H1 (cell line): ENCODE data around the gene RTN4RL2. TPM values are rescaled to one million over a fixed set of nuclear protein-coding genes. Genes with fewer than 3 reads are reported as not detected.

Source experiments
- CTCF ChIA-PET: fragments of 300-600 bp; sonication (Branson Sonifier 250); formaldehyde crosslinking; loops from one replicate; lab custom pipeline; 2021; ENCODE audit not compliant: partially characterized antibody; lab: Charles Lee
- POLR2A ChIA-PET: fragments of 300-600 bp; sonication (Branson Sonifier 250); formaldehyde crosslinking; loops from one replicate; lab custom pipeline; 2021; ENCODE audit warnings: inconsistent platforms; ENCODE audit not compliant: partially characterized antibody; lab: Charles Lee
- DNase-seq, 2 experiments: peaks; one replicate each; pipeline versions ENCODE4 v3.0.0 to v3.0.0-alpha.2; 2010 to 2022; ENCODE audit warnings: low spot score in 2 of 2, low read depth in 1 of 2, mixed read lengths in 1 of 2
- FAIRE-seq: peaks from 2 replicates; lab custom pipeline; 2011; peaks lifted over from hg19 to GRCh38; lab: Jason Lieb, UNC
- H2AFZ ChIP-seq: 2 replicates; pipeline ENCODE4 v1.8.1; 2012; ENCODE audit warnings: low read length, inconsistent platforms
- H2AK5ac ChIP-seq: 2 replicates; pipeline ENCODE4 v1.6.1; 2013; ENCODE audit warnings: low read depth, low read length
- H2BK120ac ChIP-seq: replicated peaks from 2 replicates; pipeline ENCODE3; 2013; ENCODE audit warnings: low read depth, low read length, inconsistent platforms
- H2BK12ac ChIP-seq: 2 replicates; pipeline ENCODE4 v1.6.1; 2013; ENCODE audit warnings: low read depth, low read length
- H2BK15ac ChIP-seq: 2 replicates; pipeline ENCODE4 v1.6.1; 2013; ENCODE audit warnings: low read length
- H2BK20ac ChIP-seq: 2 replicates; pipeline ENCODE4 v1.6.1; 2013; ENCODE audit warnings: low read length
- H2BK5ac ChIP-seq: 2 replicates; pipeline ENCODE4 v1.6.1; 2013; ENCODE audit warnings: low read depth, low read length
- H3K14ac ChIP-seq: 2 replicates; pipeline ENCODE4 v1.6.1; 2013; ENCODE audit warnings: inconsistent platforms; ENCODE audit not compliant: insufficient read length
- H3K18ac ChIP-seq: 2 replicates; pipeline ENCODE4 v1.6.1; 2013; ENCODE audit warnings: low read length; ENCODE audit errors: extremely low read depth
- H3K23ac ChIP-seq: 2 replicates; pipeline ENCODE4 v1.6.1; 2013; ENCODE audit warnings: inconsistent platforms; ENCODE audit not compliant: insufficient read length
- H3K23me2 ChIP-seq: 2 replicates; pipeline ENCODE4 v1.6.1; 2013; ENCODE audit warnings: low read depth, low read length
- H3K27ac ChIP-seq: 2 replicates; pipeline ENCODE4 v1.6.1; 2011; ENCODE audit warnings: low read depth, low read length, inconsistent platforms
- H3K27me3 ChIP-seq, 4 experiments: replicated peaks in 1 of 4; 1 replicate in 1 of 4; 2 replicates in 3 of 4; pipeline versions ENCODE4 v1.6.1 to v1.8.1; 2011 to 2013; ENCODE audit warnings: low read length in 3 of 4, mild to moderate bottlenecking in 3 of 4, inconsistent platforms in 2 of 4, mixed read lengths in 2 of 4, moderate library complexity in 1 of 4; ENCODE audit not compliant: control insufficient read depth in 3 of 4, insufficient read depth in 3 of 4; ENCODE audit errors: extremely low read depth in 1 of 4
- H3K36me3 ChIP-seq, 4 experiments: 2 replicates each; pipeline versions ENCODE4 v1.6.1 to v1.8.1; 2011 to 2013; ENCODE audit warnings: mild to moderate bottlenecking in 4 of 4, low read length in 3 of 4, moderate library complexity in 2 of 4, control low read depth in 1 of 4, inconsistent platforms in 1 of 4; ENCODE audit not compliant: insufficient read depth in 4 of 4, control insufficient read depth in 2 of 4
- H3K4ac ChIP-seq: replicated peaks from 2 replicates; pipeline ENCODE3; 2013; ENCODE audit warnings: low read length, low read depth, mixed read lengths, inconsistent platforms; ENCODE audit not compliant: insufficient read length
- H3K4me1 ChIP-seq, 4 experiments: replicated peaks in 1 of 4; 1 replicate in 1 of 4; 2 replicates in 3 of 4; pipeline versions ENCODE4 v1.6.1 to v1.8.1; 2011 to 2013; ENCODE audit warnings: low read length in 3 of 4, inconsistent platforms in 2 of 4, mixed read lengths in 1 of 4; ENCODE audit not compliant: insufficient read depth in 4 of 4, control insufficient read depth in 3 of 4
- H3K4me2 ChIP-seq, 2 experiments: 2 replicates each; pipeline versions ENCODE4 v1.6.1 to v1.8.1; 2011 to 2013; ENCODE audit warnings: low read depth in 2 of 2, low read length in 2 of 2, control low read depth in 1 of 2, inconsistent platforms in 1 of 2, mild to moderate bottlenecking in 1 of 2; ENCODE audit not compliant: insufficient read depth in 1 of 2
- H3K4me3 ChIP-seq, 4 experiments: fragments of 200-600, 300-600 bp in 1 of 4; sonication (generic), shearing (Covaris generic), sonication (Bioruptor Twin) in 1 of 4; 2 replicates each; pipeline versions ENCODE4 v1.5.1 to v1.8.1; 2011 to 2016; ENCODE audit warnings: low read length in 4 of 4, low read depth in 3 of 4, control low read depth in 2 of 4, inconsistent platforms in 2 of 4, mild to moderate bottlenecking in 2 of 4, mixed read lengths in 1 of 4, moderate library complexity in 1 of 4; ENCODE audit not compliant: insufficient read depth in 2 of 4; ENCODE audit errors: extremely low read depth in 1 of 4
- H3K56ac ChIP-seq: replicated peaks from 2 replicates; pipeline ENCODE3; 2013; ENCODE audit warnings: low read depth, mild to moderate bottlenecking, mixed read lengths, low read length, inconsistent platforms; ENCODE audit not compliant: insufficient read length
- H3K79me1 ChIP-seq: 2 replicates; pipeline ENCODE4 v1.6.1; 2013; ENCODE audit warnings: low read depth, low read length, control low read depth
- H3K79me2 ChIP-seq, 2 experiments: 2 replicates each; pipeline versions ENCODE4 v1.6.1 to v1.8.1; 2012 to 2013; ENCODE audit warnings: low read length in 2 of 2, mild to moderate bottlenecking in 2 of 2, inconsistent platforms in 1 of 2; ENCODE audit not compliant: insufficient read depth in 2 of 2, control insufficient read depth in 1 of 2
- H3K9ac ChIP-seq, 4 experiments: replicated peaks in 1 of 4; 1 replicate in 1 of 4; 2 replicates in 3 of 4; pipeline versions ENCODE4 v1.6.1 to v1.8.1; 2011 to 2013; ENCODE audit warnings: low read depth in 3 of 4, low read length in 3 of 4, control low read depth in 2 of 4, mild to moderate bottlenecking in 2 of 4, moderate library complexity in 2 of 4, inconsistent platforms in 1 of 4; ENCODE audit errors: extremely low read depth in 1 of 4
- H3K9me3 ChIP-seq, 2 experiments: 2 replicates each; pipeline versions ENCODE4 v1.6.1 to v1.8.1; 2012 to 2013; ENCODE audit warnings: mild to moderate bottlenecking in 2 of 2, moderate library complexity in 2 of 2, control low read depth in 1 of 2, inconsistent platforms in 1 of 2, low read depth in 1 of 2, low read length in 1 of 2, mixed read lengths in 1 of 2; ENCODE audit not compliant: insufficient read depth in 2 of 2
- H4K20me1 ChIP-seq, 2 experiments: replicated peaks in 1 of 2; 2 replicates each; pipeline versions ENCODE3 to v1.8.1; 2011 to 2013; ENCODE audit warnings: inconsistent platforms in 2 of 2, low read length in 2 of 2, mild to moderate bottlenecking in 1 of 2; ENCODE audit not compliant: insufficient read depth in 2 of 2, control insufficient read depth in 1 of 2
- H4K5ac ChIP-seq: 2 replicates; pipeline ENCODE4 v1.6.1; 2013; ENCODE audit warnings: low read length, low read depth, mixed read lengths, inconsistent platforms; ENCODE audit not compliant: insufficient read length
- H4K8ac ChIP-seq: 2 replicates; pipeline ENCODE4 v1.8.0; 2013; ENCODE audit warnings: mild to moderate bottlenecking, moderate library complexity, low read length, inconsistent platforms; ENCODE audit not compliant: insufficient read depth; ENCODE audit errors: extremely low read depth
- H4K91ac ChIP-seq: replicated peaks from 2 replicates; pipeline ENCODE3; 2013; ENCODE audit warnings: low read length, mixed read lengths, inconsistent platforms; ENCODE audit not compliant: insufficient read length
- CHD1 ChIP-seq: IDR thresholded peaks from 2 replicates; pipeline ENCODE4 v1.6.1; 2012; ENCODE audit warnings: low read depth, low read length, improper control_type of control experiment
- FOSL1 ChIP-seq: IDR thresholded peaks from 2 replicates; pipeline ENCODE4 v1.6.1; 2011; ENCODE audit warnings: mild to moderate bottlenecking, low read depth, low read length, moderate library complexity; ENCODE audit not compliant: insufficient read depth
- RNF2 ChIP-seq: fragments of 200-900, 300-1000 bp; sonication (generic); IDR thresholded peaks from 2 replicates; pipeline ENCODE4 v1.7.1; 2016; ENCODE audit warnings: borderline replicate concordance, low read depth, mild to moderate bottlenecking, antibody characterized with exemption, low read length; ENCODE audit not compliant: poor library complexity, severe bottlenecking; ENCODE audit errors: missing control alignments
- TCF12 ChIP-seq: IDR thresholded peaks from 2 replicates; pipeline ENCODE4 v1.6.1; 2011; ENCODE audit warnings: low read depth, mild to moderate bottlenecking, low read length
- WGBS, 2 experiments: shearing (Covaris generic) in 1 of 2; methylation state at CpG; one replicate each; pipeline versions ENCODE4 v1.1.6 to v1.1.7; 2013 to 2015; ENCODE audit warnings: low lambda C conversion rate in 2 of 2, mixed read lengths in 2 of 2, inconsistent platforms in 1 of 2, low coverage in 1 of 2, missing lambda C conversion rate in 1 of 2; ENCODE audit not compliant: insufficient replicate concordance in 2 of 2, insufficient coverage in 1 of 2, insufficient read length in 1 of 2; ENCODE audit errors: extremely low coverage in 1 of 2, missing lambda C conversion rate in 1 of 2; 5-methylcytosine and 5-hydroxymethylcytosine counted together
- polyA plus RNA-seq, 7 experiments: library from polyadenylated mRNA; depleted of rRNA in 3 of 7; stranded (reverse) in 5 of 7; unstranded in 2 of 7; fragments of >200 nt in 5 of 7; fragments of 200-250 nt in 2 of 7; gene quantifications; 1 replicate in 5 of 7; 2 replicates in 1 of 7; 4 replicates in 1 of 7; pipeline versions ENCODE4 v1.2.1 to v1.2.3, GENCODE V29; 2011 to 2013; ENCODE audit warnings: missing spikeins in 2 of 7, mixed read lengths in 2 of 7
- total RNA-seq: library from RNA; stranded (reverse); fragmentation: NEBNext Ultra II Directional; extraction: Animal tissue kit (Norgen Biotek cat#: 25700); gene quantifications from 2 replicates; pipeline ENCODE4 v1.2.1, GENCODE V29; 2021

RTN4RL2 gene
- total and polyA plus RNA-seq, 2 of the 8 experiments (the other 6 are each of a cell fraction or from before 2014, with no cell fraction given), result 11.4 to 23.7 TPM

DNA sequence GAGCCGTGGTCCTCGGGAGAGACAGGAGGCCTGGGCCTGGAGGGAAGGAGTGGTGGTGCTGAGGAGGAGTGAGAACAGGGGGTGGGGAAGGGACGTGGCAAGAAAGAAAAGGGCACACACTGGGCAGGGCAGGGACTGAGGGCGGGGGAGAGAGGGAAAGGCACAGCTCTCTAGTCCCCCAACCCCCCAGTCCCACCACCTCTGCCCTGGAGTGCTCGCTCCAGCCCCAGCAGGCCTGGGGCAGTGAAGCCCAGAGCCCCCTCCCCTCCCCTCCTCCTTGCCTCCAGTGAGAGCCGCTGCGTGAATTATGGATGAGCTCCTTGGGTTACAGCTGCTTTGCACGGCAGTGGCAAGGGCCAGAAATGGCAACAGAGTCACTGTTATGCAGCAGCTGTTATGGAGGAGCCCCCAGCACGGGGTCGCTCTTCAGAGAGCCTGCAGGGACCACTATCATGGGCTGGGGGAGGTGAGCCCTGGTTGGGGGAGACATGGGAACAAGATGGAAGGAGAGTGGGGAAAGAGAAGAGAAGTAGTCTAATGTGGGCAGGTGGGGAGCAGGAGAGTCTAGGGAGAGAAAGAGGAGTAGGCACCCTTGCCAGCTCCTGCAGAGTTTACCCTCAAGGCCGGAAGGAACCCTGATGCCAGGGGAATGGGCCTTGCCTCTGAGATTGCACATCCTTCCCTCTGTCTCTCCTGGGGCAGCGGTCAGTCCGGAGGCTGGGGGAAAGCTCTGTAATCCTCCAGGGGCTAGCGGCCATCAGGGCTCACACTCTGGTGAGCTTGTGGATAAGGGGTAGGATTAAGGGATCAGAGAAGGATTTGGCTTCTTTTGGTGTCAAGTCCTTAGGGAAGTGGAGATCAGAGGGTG lies 3.6 kb downstream of the RTN4RL2 start:
- H3K18ac ChIP-seq, result peak overlapping the region; percentile 83
- no peak overlapping the region for H2BK120ac ChIP-seq
- ChIA-PET CTCF (interaction anchor here (0.6 to 14.0 kb wide), 10 partner anchors 8 to 177 kb away, joined by 3 to 452 read pairs (median 6); partner anchors contain the start of gene SLC43A1), POLR2A (interaction anchor here (0.7 to 10.5 kb wide), 12 partner anchors 9 to 184 kb away, joined by 3 to 141 read pairs (median 5); partner anchors contain the start of gene SERPING1)
- no peak overlapping the region for H2AFZ ChIP-seq
- H4K5ac ChIP-seq, result no peak overlapping the region
- peak overlapping the region in 1 of 4 experiments; percentile 33; a peak in 3 of 8 replicates for H3K4me3 ChIP-seq
- no peak overlapping the region for H3K56ac ChIP-seq
- peaks cover 0 to 2% (median 0%) of the 10 kb centered on the region in 4 experiments; a peak in 2 of 8 replicates for H3K36me3 ChIP-seq
- peaks cover 0 to 8% of the 10 kb centered on the region in 2 experiments for H4K20me1 ChIP-seq
- WGBS, 2 experiments, result 37% methylated on average over 11 of the region's 14 CpGs; no CpG with 5 or more reads in 1 of the 2 experiments
- TF ChIP-seq CHD1 (no peak), FOSL1 (no peak), TCF12 (no peak), RNF2 (peak; percentile 13)
- no peak for FAIRE-seq
- no peaks in the 10 kb centered on the region for H3K9me3 ChIP-seq
- peak overlapping the region; percentile 14 for H4K91ac ChIP-seq
- H3K14ac ChIP-seq, result no peak overlapping the region
- peak overlapping the region; percentile 94 for H2BK12ac ChIP-seq
- no peak overlapping the region for H3K23ac ChIP-seq
- H3K4me1 ChIP-seq, result peaks cover 5 to 53% (median 39%) of the 10 kb centered on the region in 4 experiments
- 0 out of 2 replicates have a peak overlapping the region, but pooled peaks have one; percentile 16 for H2BK5ac ChIP-seq
- peak overlapping the region; percentile 59 for H3K4ac ChIP-seq
- H2BK20ac ChIP-seq, result peak overlapping the region; percentile 86; the same call in 1 of the 2 replicates
- no peak overlapping the region for H3K9ac ChIP-seq
- H3K79me1 ChIP-seq, result peaks cover 3% of the 10 kb centered on the region; the same call in 1 of the 2 replicates
- peaks cover 0 to 21% of the 10 kb centered on the region in 2 experiments; a peak in 2 of 4 replicates for H3K79me2 ChIP-seq
- H3K23me2 ChIP-seq, result peaks cover 17% of the 10 kb centered on the region
- peaks cover 8 to 18% (median 17%) of the 10 kb centered on the region in 4 experiments for H3K27me3 ChIP-seq
- H2AK5ac ChIP-seq, result peak overlapping the region; percentile 93
- peak overlapping the region; percentile 72; the same call in 1 of the 2 replicates for H2BK15ac ChIP-seq
- no peak overlapping the region for H3K27ac ChIP-seq
- no peak overlapping the region; the same call in none of the 2 replicates for H4K8ac ChIP-seq
- H3K4me2 ChIP-seq, result peak overlapping the region; percentile 48 to 99; a peak in 3 of 4 replicates
- no peak for DNase-seq
